Endothelial cell of umbilical vein (primary cell): ENCODE results near the gene GPR161. TPM values are rescaled to one million over a fixed set of nuclear protein-coding genes. Genes with fewer than 3 reads are reported as not detected.

Experiments
- BruUV-seq: library from RNA; stranded (reverse); fragments of 400-500 nt; replicated peaks from 2 replicates; lab custom pipeline; 2021; lab: Mats Ljungman, UMichigan
- CTCF ChIA-PET: fragments of 300-600, 350-600 bp; sonication (Branson Sonifier 250); formaldehyde crosslinking; loops from one replicate; lab custom pipeline; 2021; ENCODE audit warnings: antibody characterized with exemption, inconsistent platforms; lab: Charles Lee
- POLR2A ChIA-PET: fragments of 300-600, 350-600 bp; sonication (Branson Sonifier 250); formaldehyde crosslinking; loops from one replicate; lab custom pipeline; 2021; ENCODE audit warnings: antibody characterized with exemption, inconsistent platforms; lab: Charles Lee
- DNase-seq: peaks from one replicate; pipeline ENCODE4 v3.0.0-alpha.2; 2011; ENCODE audit warnings: low read depth, low spot score
- FAIRE-seq: peaks from 2 replicates; lab custom pipeline; 2011; peaks lifted over from hg19 to GRCh38; lab: Jason Lieb, UNC
- H2AFZ ChIP-seq: 2 replicates; pipeline ENCODE4 v1.6.0; 2012; ENCODE audit warnings: low read depth, low read length, control low read depth, inconsistent platforms
- H3K27ac ChIP-seq: 2 replicates; pipeline ENCODE4 v1.5.1; 2011; ENCODE audit warnings: low read depth, mild to moderate bottlenecking, control low read depth, low read length, moderate library complexity; ENCODE audit not compliant: insufficient read depth
- H3K27me3 ChIP-seq, 2 experiments: 2 replicates each; pipeline versions ENCODE4 v1.6.0 to v1.6.1; 2011; ENCODE audit warnings: low read length in 2 of 2, mixed read lengths in 1 of 2; ENCODE audit not compliant: control insufficient read depth in 2 of 2, insufficient read depth in 2 of 2
- H3K36me3 ChIP-seq, 2 experiments: 2 replicates in 1 of 2; 3 replicates in 1 of 2; pipeline ENCODE4 v1.5.1; 2011; ENCODE audit warnings: low read length in 2 of 2, mild to moderate bottlenecking in 1 of 2, moderate library complexity in 1 of 2; ENCODE audit not compliant: control insufficient read depth in 2 of 2, insufficient read depth in 2 of 2; ENCODE audit errors: extremely low read depth in 1 of 2
- H3K4me1 ChIP-seq: 3 replicates; pipeline ENCODE4 v1.5.1; 2011; ENCODE audit warnings: mild to moderate bottlenecking, low read length; ENCODE audit not compliant: control insufficient read depth, insufficient read depth; ENCODE audit errors: extremely low read depth
- H3K4me2 ChIP-seq: 2 replicates; pipeline ENCODE4 v1.6.1; 2011; ENCODE audit warnings: low read length, control low read depth, mixed read lengths; ENCODE audit not compliant: insufficient read depth
- H3K4me3 ChIP-seq, 3 experiments: fragments of 200-600 bp in 1 of 3; sonication (generic), shearing (Covaris generic) in 1 of 3; replicated peaks in 1 of 3; 2 replicates each; pipeline ENCODE4 v1.5.1; 2011 to 2016; ENCODE audit warnings: control low read depth in 3 of 3, low read length in 3 of 3, mild to moderate bottlenecking in 2 of 3, inconsistent platforms in 1 of 3, low read depth in 1 of 3, moderate library complexity in 1 of 3; ENCODE audit not compliant: insufficient read depth in 1 of 3
- H3K79me2 ChIP-seq: 2 replicates; pipeline ENCODE4 v1.6.0; 2012; ENCODE audit warnings: low read length, inconsistent platforms; ENCODE audit not compliant: control insufficient read depth, insufficient read depth
- H3K9ac ChIP-seq: replicated peaks from 2 replicates; pipeline ENCODE3; 2011; ENCODE audit warnings: low read length, control low read depth; ENCODE audit not compliant: insufficient read depth; ENCODE audit errors: extremely low read depth
- H3K9me1 ChIP-seq: replicated peaks from 3 replicates; pipeline ENCODE4 v1.6.0; 2011; ENCODE audit warnings: mild to moderate bottlenecking, low read length; ENCODE audit not compliant: control insufficient read depth, insufficient read depth; ENCODE audit errors: extremely low read depth
- H3K9me3 ChIP-seq: replicated peaks from 2 replicates; pipeline ENCODE4 v1.5.1; 2012; ENCODE audit warnings: low read length, inconsistent platforms; ENCODE audit not compliant: control insufficient read depth, insufficient read depth
- H4K20me1 ChIP-seq: replicated peaks from 2 replicates; pipeline ENCODE3; 2011; ENCODE audit warnings: mild to moderate bottlenecking, low read length; ENCODE audit not compliant: control insufficient read depth, insufficient read depth; ENCODE audit errors: extremely low read depth
- EZH2 ChIP-seq: IDR thresholded peaks from 2 replicates; pipeline ENCODE4 v1.6.1; 2012; ENCODE audit warnings: borderline replicate concordance, low read depth, mild to moderate bottlenecking, moderate library complexity, low read length, inconsistent platforms; ENCODE audit not compliant: severe bottlenecking
- FOS ChIP-seq: IDR thresholded peaks from 2 replicates; pipeline ENCODE4 v1.6.1; 2011; ENCODE audit warnings: mild to moderate bottlenecking, low read length, moderate library complexity, borderline replicate concordance; ENCODE audit not compliant: insufficient read depth
- GATA2 ChIP-seq: IDR thresholded peaks from 2 replicates; pipeline ENCODE4 v1.7.0; 2011; ENCODE audit warnings: low read depth, mild to moderate bottlenecking, moderate library complexity, mixed read lengths, low read length; ENCODE audit not compliant: insufficient read length, insufficient read depth
- JUN ChIP-seq: IDR thresholded peaks from 2 replicates; pipeline ENCODE4 v1.6.1; 2011; ENCODE audit warnings: borderline replicate concordance, low read depth; ENCODE audit not compliant: insufficient read length, insufficient read depth
- MYC ChIP-seq: IDR thresholded peaks from one replicate; pipeline ENCODE4 v1.6.1; 2011; ENCODE audit warnings: mild to moderate bottlenecking, low read depth, low read length
- POLR2A ChIP-seq: IDR thresholded peaks from 2 replicates; pipeline ENCODE4 v1.6.1; 2012; ENCODE audit warnings: low read depth, mild to moderate bottlenecking, control low read depth, low read length
- POLR2AphosphoS5 ChIP-seq: IDR thresholded peaks from 2 replicates; pipeline ENCODE4 v1.6.1; 2012; ENCODE audit warnings: low read depth, mild to moderate bottlenecking, control low read depth, low read length, moderate library complexity; ENCODE audit not compliant: insufficient read depth
- dilution Hi-C: fragments of 300-500 bp; cut with MboI; formaldehyde crosslinking; loops from one replicate; pipeline ENCODE4 v1.15.0; 2019; ENCODE audit warnings: low sequenced_read_pairs; ENCODE audit not compliant: extremely low pct_ligation_motif_present
- intact Hi-C: fragments of 100-400 bp; cut with micrococcal nuclease; formaldehyde crosslinking; loops from one replicate; pipeline ENCODE4 v1.10.0; 2022
- polyA plus RNA-seq, 4 experiments: library from polyadenylated mRNA; depleted of rRNA in 3 of 4; stranded (reverse) in 3 of 4; unstranded in 1 of 4; fragments of >200 nt; gene quantifications; 2 replicates each; pipeline versions ENCODE4 v1.2.1 to v1.2.3, GENCODE V29; 2011 to 2012; ENCODE audit warnings: missing spikeins in 1 of 4
- total RNA-seq: library from RNA; stranded (reverse); gene quantifications from 2 replicates; pipeline ENCODE4 v1.2.3, GENCODE V29; 2021
- TF ChIP-seq, protein P1 (sequence below): IDR thresholded peaks from 2 replicates; pipeline ENCODE4 v1.6.1; 2011; ENCODE audit not compliant: insufficient read depth, insufficient read length
- TF ChIP-seq, protein P2 (sequence below), 2 donors: IDR thresholded peaks; 1 replicate in 1 of 2; 2 replicates in 1 of 2; pipeline ENCODE4 v1.5.1; 2011; ENCODE audit warnings: low read length in 2 of 2, mild to moderate bottlenecking in 2 of 2, moderate library complexity in 2 of 2, control low read depth in 1 of 2, inconsistent platforms in 1 of 2, low read depth in 1 of 2; ENCODE audit not compliant: insufficient read depth in 1 of 2; ENCODE audit errors: extremely low read depth in 1 of 2

Gene GPR161
- total and polyA plus RNA-seq, 2 donors (not counting 3 experiments of a cell fraction or from before 2014, with no cell fraction given) = 34.7 to 36.5 TPM

DNA sequence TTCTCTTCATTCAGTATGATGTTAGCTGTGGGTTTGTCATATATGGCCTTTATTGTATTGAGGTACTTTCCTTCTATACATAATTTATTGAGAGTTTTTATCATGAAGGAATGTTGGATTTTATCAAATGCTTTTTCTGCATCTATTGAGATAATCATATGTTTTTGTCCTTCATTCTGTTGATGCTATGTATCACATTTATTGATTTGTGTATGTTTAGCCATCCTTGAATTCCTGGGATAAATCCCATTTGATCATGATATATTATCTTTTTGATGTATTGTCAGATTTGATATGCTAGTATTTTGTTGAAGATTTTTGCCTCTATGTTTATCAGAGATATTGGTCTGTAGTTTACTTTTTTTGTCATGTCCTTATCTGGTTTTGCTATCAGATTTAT, 20.9 kb upstream of the GPR161 start:
- Histone ChIP-seq H3K4me3 (no peak overlapping the region), H2AFZ (no peak overlapping the region), H3K4me2 (no peak overlapping the region), H3K4me1 (no peaks in the 10 kb centered on the region), H4K20me1 (no peaks in the 10 kb centered on the region), H3K27me3 (no peaks in the 10 kb centered on the region), H3K9ac (no peak overlapping the region), H3K9me1 (no peaks in the 10 kb centered on the region), H3K79me2 (no peaks in the 10 kb centered on the region), H3K27ac (no peak overlapping the region), H3K36me3 (no peaks in the 10 kb centered on the region), H3K9me3 (no peaks in the 10 kb centered on the region)
- intact Hi-C loops (no loop called here), dilution Hi-C loops (no loop called here)
- TF ChIP-seq POLR2A (no peak), POLR2AphosphoS5 (no peak), GATA2 (no peak), EZH2 (no peak), JUN (no peak), MYC (no peak), FOS (no peak)
- TF ChIP-seq, protein P1, sequence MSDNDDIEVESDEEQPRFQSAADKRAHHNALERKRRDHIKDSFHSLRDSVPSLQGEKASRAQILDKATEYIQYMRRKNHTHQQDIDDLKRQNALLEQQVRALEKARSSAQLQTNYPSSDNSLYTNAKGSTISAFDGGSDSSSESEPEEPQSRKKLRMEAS = no peak
- TF ChIP-seq, protein P2, sequence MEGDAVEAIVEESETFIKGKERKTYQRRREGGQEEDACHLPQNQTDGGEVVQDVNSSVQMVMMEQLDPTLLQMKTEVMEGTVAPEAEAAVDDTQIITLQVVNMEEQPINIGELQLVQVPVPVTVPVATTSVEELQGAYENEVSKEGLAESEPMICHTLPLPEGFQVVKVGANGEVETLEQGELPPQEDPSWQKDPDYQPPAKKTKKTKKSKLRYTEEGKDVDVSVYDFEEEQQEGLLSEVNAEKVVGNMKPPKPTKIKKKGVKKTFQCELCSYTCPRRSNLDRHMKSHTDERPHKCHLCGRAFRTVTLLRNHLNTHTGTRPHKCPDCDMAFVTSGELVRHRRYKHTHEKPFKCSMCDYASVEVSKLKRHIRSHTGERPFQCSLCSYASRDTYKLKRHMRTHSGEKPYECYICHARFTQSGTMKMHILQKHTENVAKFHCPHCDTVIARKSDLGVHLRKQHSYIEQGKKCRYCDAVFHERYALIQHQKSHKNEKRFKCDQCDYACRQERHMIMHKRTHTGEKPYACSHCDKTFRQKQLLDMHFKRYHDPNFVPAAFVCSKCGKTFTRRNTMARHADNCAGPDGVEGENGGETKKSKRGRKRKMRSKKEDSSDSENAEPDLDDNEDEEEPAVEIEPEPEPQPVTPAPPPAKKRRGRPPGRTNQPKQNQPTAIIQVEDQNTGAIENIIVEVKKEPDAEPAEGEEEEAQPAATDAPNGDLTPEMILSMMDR (IDR thresholded peaks at IDR 0.05; ENCODE audit: extremely low read depth in 1 of 2, insufficient read depth in 1 of 2, low read depth in 1 of 2, low read length in 2 of 2) = no peak
- no TSS peak for BruUV-seq
- no peak for FAIRE-seq
- ChIA-PET POLR2A (no interaction called here), CTCF (interaction anchor here (0.7 kb wide), 1 partner anchor 152 kb away, joined by 3 read pairs; no protein-coding TSS in a partner anchor)
- DNase-seq = no peak
